Measurements from ENCODE around the gene RECQL5.

RECQL5 gene

DNA sequence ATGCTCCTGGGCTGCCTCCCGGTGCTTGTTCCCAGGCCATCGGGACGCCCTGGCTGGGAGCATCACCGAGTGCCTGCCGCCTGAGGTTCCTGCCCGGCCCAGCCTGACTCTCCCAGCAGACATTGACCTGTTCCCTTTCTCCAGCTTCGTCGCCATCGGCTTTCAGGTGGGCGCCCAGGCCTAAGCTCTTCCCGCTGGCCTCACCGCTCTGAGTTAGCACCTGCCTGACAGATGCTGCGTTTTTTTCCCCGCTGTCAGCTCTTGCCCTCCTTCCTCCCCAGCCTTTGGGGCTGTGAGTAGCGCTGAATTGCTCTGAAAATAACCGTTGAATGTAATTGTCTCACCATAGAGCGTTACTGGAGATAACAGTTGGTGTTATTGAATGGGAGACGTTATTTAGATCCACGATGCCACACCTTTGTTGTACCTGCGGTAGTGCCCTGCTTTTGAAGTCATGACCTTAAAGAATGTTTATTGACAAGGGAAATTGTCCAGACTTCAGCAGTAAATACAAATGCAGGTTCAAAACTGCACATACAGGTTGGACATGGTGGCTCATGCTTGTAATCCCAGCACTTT lies 55.0 kb downstream of the RECQL5 start:
- no peak for TF ChIP-seq TARDBP (IDR thresholded peaks at IDR 0.05)
- no peak for TF ChIP-seq SUZ12 (IDR thresholded peaks at IDR 0.05)
- TF ChIP-seq BHLHE40 (IDR thresholded peaks at IDR 0.05; ENCODE audit: borderline replicate concordance), result no peak
- no peak for TF ChIP-seq SP1 (IDR thresholded peaks at IDR 0.05)
- TF ChIP-seq FOXK2 (IDR thresholded peaks at IDR 0.05), result no peak
- no peak for TF ChIP-seq CTBP1 (IDR thresholded peaks at IDR 0.05; ENCODE audit: borderline replicate concordance)
- TF ChIP-seq HDGF (IDR thresholded peaks at IDR 0.05; ENCODE audit: borderline replicate concordance), result no peak
- TF ChIP-seq ELF4 (IDR thresholded peaks at IDR 0.05), result no peak
- no peak for TF ChIP-seq FOXM1 (IDR thresholded peaks at IDR 0.05; ENCODE audit: borderline replicate concordance)
- no peak for TF ChIP-seq ZNF384 (IDR thresholded peaks at IDR 0.05)
- no peak for TF ChIP-seq FOXA1 (IDR thresholded peaks at IDR 0.05)
- no peak for TF ChIP-seq PKNOX1 (IDR thresholded peaks at IDR 0.05)
- TF ChIP-seq L3MBTL2 (conservative IDR thresholded peaks at IDR 0.05), result no peak
- no peak for TF ChIP-seq ARNT (IDR thresholded peaks at IDR 0.05)
- TF ChIP-seq NFRKB (IDR thresholded peaks at IDR 0.05), result no peak
- ChIA-PET POLR2A (interaction anchor here (1.3 kb wide), 1 partner anchor 168 kb away, joined by 3 read pairs; no protein-coding TSS in a partner anchor), CTCF (interaction anchor here (1.5 to 3.5 kb wide), 3 partner anchors 10 to 21 kb away, joined by 3 to 16 read pairs (median 12); partner anchors contain the start of gene SMIM5)
- DNase-seq (ENCODE audit: extremely low spot score), result no peak

GRCh38 chr17:75610103-75610984 lies 56.6 kb downstream of the RECQL5 start:
- CTCF ChIA-PET, result interaction anchor here (1.5 to 3.5 kb wide), 3 partner anchors 9 to 23 kb away, joined by 3 to 16 read pairs (median 12); partner anchors contain the start of gene SMIM5
- TF ChIP-seq SUZ12 (IDR thresholded peaks at IDR 0.05), result no peak
- TF ChIP-seq CTBP1 (IDR thresholded peaks at IDR 0.05; ENCODE audit: borderline replicate concordance), result no peak
- no peak for TF ChIP-seq LEF1 (IDR thresholded peaks at IDR 0.05; ENCODE audit: borderline replicate concordance)
- no peak for TF ChIP-seq TARDBP (IDR thresholded peaks at IDR 0.05)
- TF ChIP-seq FOXM1 (IDR thresholded peaks at IDR 0.05; ENCODE audit: borderline replicate concordance), result no peak
- TF ChIP-seq HDGF (IDR thresholded peaks at IDR 0.05; ENCODE audit: borderline replicate concordance), result no peak
- TF ChIP-seq SP1 (IDR thresholded peaks at IDR 0.05), result no peak
- no peak for TF ChIP-seq FOXA1 (IDR thresholded peaks at IDR 0.05)
- no peak for TF ChIP-seq ELF4 (IDR thresholded peaks at IDR 0.05)
- TF ChIP-seq L3MBTL2 (conservative IDR thresholded peaks at IDR 0.05), result no peak
- TF ChIP-seq PKNOX1 (IDR thresholded peaks at IDR 0.05), result no peak
- POLR2A ChIA-PET, result interaction anchor here (1.0 to 1.3 kb wide), 2 partner anchors 9 to 170 kb away, joined by 3 read pairs; no protein-coding TSS in a partner anchor
- DNase-seq (ENCODE audit: extremely low spot score), result no peak

DNA sequence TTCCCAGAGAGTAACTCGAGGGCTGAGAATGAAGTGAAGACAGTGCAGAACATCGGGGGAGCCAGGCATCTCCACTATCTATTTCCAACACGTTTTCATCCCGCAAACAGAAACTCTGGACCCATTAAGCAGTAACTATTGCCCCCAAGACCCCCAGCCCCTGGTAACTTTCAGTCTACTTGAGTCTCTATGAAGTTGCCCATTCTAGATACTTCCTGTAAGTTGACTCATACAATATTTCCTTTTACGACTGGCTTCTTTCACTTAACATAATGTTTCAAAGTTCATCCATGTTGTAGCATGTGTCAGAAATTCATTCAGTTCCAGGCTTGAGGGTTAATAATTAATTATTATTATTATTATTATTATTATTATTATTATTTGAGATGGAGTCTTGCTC lies 59.9 kb downstream of the RECQL5 start:
- CTCF ChIA-PET, result no interaction called here
- no peak for TF ChIP-seq ZNF384 (IDR thresholded peaks at IDR 0.05)
- TF ChIP-seq CTBP1 (IDR thresholded peaks at IDR 0.05; ENCODE audit: borderline replicate concordance), result no peak
- TF ChIP-seq FOXM1 (IDR thresholded peaks at IDR 0.05; ENCODE audit: borderline replicate concordance), result no peak
- TF ChIP-seq ARNT (IDR thresholded peaks at IDR 0.05), result no peak
- no peak for TF ChIP-seq SUZ12 (IDR thresholded peaks at IDR 0.05)
- no peak for TF ChIP-seq ELF4 (IDR thresholded peaks at IDR 0.05)
- no peak for TF ChIP-seq FOXA1 (IDR thresholded peaks at IDR 0.05)
- TF ChIP-seq LEF1 (IDR thresholded peaks at IDR 0.05; ENCODE audit: borderline replicate concordance), result no peak
- TF ChIP-seq PKNOX1 (IDR thresholded peaks at IDR 0.05), result no peak
- TF ChIP-seq NFRKB (IDR thresholded peaks at IDR 0.05), result no peak
- TF ChIP-seq FOXK2 (IDR thresholded peaks at IDR 0.05), result no peak
- no peak for TF ChIP-seq SP1 (IDR thresholded peaks at IDR 0.05)
- TF ChIP-seq BHLHE40 (IDR thresholded peaks at IDR 0.05; ENCODE audit: borderline replicate concordance), result no peak
- TF ChIP-seq L3MBTL2 (conservative IDR thresholded peaks at IDR 0.05), result no peak
- no peak for TF ChIP-seq HDGF (IDR thresholded peaks at IDR 0.05; ENCODE audit: borderline replicate concordance)
- no peak for TF ChIP-seq TARDBP (IDR thresholded peaks at IDR 0.05)
- POLR2A ChIA-PET, result no interaction called here
- DNase-seq (ENCODE audit: extremely low spot score), result no peak

GRCh38 chr17:75605790-75606189 lies 61.2 kb downstream of the RECQL5 start:
- ChIA-PET POLR2A (no interaction called here), CTCF (no interaction called here)
- TF ChIP-seq NFRKB (IDR thresholded peaks at IDR 0.05) (no peak), L3MBTL2 (conservative IDR thresholded peaks at IDR 0.05) (no peak), ARNT (IDR thresholded peaks at IDR 0.05) (no peak), BHLHE40 (IDR thresholded peaks at IDR 0.05; ENCODE audit: borderline replicate concordance) (no peak), LEF1 (IDR thresholded peaks at IDR 0.05; ENCODE audit: borderline replicate concordance) (no peak), HDGF (IDR thresholded peaks at IDR 0.05; ENCODE audit: borderline replicate concordance) (no peak), CTBP1 (IDR thresholded peaks at IDR 0.05; ENCODE audit: borderline replicate concordance) (no peak)
- no peak for DNase-seq (ENCODE audit: extremely low spot score)

DNA sequence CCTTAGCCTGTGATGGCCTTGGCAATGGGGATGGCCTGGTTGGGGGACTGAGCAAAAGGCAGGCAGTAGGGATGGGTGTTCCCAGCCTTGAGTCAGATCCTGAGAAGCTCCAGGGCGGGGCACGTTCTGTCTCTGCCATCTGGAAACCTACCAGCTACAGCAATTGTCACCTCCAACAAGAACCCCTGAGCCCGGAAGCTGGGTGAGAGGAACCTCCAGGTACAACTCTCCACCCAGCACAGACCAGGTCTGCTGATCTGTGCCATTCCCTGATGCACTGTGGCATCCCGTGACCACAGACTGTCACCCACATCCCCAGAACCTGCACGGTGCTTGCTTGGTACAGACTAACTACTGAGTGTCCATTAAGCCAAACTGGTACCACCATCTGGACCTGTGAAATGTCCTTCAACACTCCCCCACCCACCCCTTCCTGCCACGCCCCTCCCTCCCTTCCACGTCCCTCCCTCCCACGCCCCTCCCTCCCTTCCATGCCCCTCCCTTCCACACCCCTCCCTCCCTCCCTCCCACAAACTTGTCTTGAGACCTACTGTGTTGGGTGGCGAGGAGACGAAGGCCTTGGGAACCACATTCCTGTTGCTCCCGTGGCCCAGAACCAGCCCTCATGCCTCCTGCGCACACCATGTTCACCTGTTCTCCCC lies 62.8 kb downstream of the RECQL5 start:
- TF ChIP-seq ZNF384 (IDR thresholded peaks at IDR 0.05), result no peak
- no peak for TF ChIP-seq CTBP1 (IDR thresholded peaks at IDR 0.05; ENCODE audit: borderline replicate concordance)
- no peak for TF ChIP-seq PKNOX1 (IDR thresholded peaks at IDR 0.05)
- TF ChIP-seq FOXA1 (IDR thresholded peaks at IDR 0.05), result no peak
- TF ChIP-seq FOXM1 (IDR thresholded peaks at IDR 0.05; ENCODE audit: borderline replicate concordance), result no peak
- no peak for TF ChIP-seq ELF4 (IDR thresholded peaks at IDR 0.05)
- TF ChIP-seq ARNT (IDR thresholded peaks at IDR 0.05), result no peak
- no peak for TF ChIP-seq LEF1 (IDR thresholded peaks at IDR 0.05; ENCODE audit: borderline replicate concordance)
- no peak for TF ChIP-seq NFRKB (IDR thresholded peaks at IDR 0.05)
- DNase-seq (ENCODE audit: extremely low spot score), result no peak
- CTCF ChIA-PET, result interaction anchor here (0.7 to 1.4 kb wide), 2 partner anchors 11 to 146 kb away, joined by 3 to 6 read pairs; no protein-coding TSS in a partner anchor
- POLR2A ChIA-PET, result no interaction called here

Measured in HEK293T (cell line).